GM18517 (cell line): ENCODE results near the gene TAGLN2.
"Not testable (repeated sequence)": the region's sequence is repeated elsewhere in the genome, so short reads cannot be mapped to it uniquely, and the experiment has no call there.

ENCODE experiments used
- ATAC-seq: cut with Tn5 transposase; IDR thresholded peaks from one replicate; pipeline ENCODE4 v1.9.1; 2021; ENCODE audit warnings: mild to moderate bottlenecking, moderate library complexity; ENCODE audit not compliant: unreplicated experiment

TAGLN2 gene

DNA sequence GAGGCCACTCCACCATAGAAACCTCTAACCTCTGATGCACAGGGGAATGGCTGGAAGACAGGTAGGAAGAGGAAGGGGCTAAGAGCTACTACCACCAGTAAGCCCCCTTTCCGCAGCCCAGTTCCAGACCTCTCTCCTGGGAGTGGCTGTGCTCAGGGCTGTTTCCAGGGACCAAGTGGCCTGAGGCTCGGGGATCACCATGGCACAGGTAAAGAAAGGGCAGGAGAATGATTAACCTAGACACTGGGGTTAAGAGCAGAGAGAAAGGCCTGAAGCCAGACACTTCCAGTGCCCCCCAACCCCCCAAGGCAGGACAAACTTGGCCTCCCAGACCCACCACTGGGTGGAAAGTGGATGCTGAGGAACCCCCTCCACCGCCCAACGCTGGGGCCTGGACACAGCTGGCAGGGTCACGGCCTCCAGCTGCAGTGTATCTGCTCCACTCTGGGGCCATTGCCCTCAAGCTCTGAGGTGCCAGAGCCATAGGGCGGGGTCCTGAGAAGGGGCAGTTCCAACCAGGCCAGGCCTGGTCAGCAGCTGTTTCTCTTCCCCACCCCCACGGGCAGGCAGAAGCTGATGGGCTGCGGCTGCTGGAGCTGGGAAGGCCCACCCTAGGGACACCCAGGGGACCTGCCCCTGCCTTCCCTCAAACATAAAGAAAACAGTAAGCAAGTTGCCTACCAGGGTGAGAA, 2.6 kb downstream of the TAGLN2 start:
- no peak for ATAC-seq

DNA sequence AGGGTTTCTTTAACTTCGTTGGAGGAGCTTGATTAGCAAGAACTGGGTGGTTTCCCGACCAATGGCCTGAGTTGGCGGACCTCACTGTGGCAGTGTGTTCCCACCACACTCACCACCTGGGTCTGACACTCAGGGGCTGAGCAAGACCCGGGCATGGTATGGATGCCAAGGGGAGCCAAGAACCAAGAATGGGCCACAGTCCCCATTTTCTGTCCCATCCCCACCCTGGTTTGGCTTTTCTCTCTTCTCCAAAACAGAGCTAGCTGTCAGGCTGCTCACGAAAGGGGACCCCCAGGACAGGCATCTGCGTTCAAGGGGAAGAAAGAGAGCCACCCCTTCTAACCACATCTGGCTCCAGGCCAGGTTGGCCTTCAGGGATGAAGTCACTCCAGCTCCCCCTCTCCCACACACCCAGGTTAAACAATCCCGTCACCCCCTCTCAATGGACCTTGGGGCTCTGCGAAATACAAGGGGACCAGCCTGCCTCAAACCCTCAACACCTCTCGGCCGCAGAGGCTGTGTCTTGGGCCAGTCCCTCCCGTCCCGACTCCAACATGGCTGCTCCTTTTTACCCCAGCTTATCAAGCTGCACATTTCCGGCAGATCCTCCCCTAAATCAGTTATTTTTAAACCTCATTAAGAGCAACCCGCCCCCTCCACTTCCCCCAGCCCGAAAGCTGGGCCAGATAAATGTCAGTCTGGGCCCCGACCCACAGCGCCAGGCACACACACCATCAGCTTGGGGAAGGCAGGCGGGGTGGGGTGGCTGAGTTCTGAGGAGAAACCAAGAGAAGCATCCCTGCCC, 3.4 kb downstream of the TAGLN2 start:
- no peak for ATAC-seq

GRCh38 chr1:159921251-159921650, 4.1 kb downstream of the TAGLN2 start:
- ATAC-seq: peak; percentile 43

DNA sequence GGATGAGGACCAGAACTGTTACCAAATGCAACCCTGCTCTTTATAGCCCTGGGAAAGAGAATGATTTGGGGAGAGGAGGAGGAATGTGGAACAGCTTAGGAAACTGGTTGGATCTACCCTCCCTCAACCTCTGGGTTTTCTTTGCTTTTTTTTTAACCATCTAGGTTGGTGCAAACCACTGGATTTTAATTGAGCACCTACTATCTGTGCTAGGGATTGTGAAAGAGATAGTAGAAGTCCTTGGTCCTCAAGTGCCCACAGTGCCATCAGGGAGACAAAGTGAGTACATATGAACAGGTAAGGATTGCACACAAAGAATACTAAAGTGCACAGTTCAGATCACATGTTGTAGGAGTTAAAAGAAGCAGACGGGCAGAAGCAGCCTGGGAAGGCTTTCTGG, 4.7 kb downstream of the TAGLN2 start:
- ATAC-seq: no peak

DNA sequence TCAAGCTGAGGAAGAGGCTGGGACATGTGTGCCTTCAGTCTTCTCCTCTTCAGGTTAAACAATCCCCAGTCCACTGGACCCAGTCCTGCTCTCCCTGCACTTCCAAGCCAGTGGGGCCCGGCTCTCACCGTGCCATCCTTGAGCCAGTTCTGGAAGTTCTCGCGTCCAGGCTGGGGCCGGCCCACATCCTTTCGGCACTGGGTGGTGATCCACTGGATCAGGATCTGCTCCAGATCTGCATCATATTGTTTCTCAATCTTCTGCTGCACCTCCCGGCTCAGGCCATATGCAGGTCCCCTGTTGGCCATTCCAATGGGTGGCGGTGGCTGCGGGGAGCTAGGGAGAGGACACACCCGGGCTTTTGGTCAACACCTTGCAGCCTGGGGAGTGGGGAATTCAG, 5.1 kb downstream of the TAGLN2 start:
- no peak for ATAC-seq

DNA sequence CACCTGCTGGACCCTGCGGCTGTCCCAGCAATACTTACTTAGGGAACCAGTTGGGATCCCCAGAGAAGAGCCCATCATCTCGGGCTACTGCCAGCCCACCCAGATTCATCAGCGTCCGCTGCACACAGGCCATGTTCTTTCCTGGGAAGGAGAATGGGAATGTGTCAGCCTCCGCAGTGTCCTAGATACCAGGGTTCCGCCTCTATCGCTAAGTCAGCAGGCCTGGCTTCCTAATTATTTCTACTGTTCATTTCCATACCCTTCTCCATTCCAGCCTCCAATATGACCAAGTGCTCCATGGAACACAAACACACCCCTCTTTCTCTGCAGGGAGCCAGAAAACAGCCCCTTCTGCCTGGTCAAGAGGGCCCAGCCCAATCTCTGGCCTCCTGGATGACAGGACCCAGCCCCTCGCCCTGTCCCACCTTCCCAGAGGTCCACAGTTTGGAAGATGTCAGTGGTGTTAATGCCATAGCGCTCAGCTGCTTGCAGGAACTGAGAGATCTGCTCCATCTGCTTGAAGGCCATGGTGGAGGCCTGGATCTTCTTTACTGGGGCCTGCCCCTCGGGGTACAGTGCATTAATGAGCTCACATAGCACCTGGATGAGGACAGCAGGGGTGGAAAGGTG, 6.0 kb downstream of the TAGLN2 start:
- no peak for ATAC-seq

DNA sequence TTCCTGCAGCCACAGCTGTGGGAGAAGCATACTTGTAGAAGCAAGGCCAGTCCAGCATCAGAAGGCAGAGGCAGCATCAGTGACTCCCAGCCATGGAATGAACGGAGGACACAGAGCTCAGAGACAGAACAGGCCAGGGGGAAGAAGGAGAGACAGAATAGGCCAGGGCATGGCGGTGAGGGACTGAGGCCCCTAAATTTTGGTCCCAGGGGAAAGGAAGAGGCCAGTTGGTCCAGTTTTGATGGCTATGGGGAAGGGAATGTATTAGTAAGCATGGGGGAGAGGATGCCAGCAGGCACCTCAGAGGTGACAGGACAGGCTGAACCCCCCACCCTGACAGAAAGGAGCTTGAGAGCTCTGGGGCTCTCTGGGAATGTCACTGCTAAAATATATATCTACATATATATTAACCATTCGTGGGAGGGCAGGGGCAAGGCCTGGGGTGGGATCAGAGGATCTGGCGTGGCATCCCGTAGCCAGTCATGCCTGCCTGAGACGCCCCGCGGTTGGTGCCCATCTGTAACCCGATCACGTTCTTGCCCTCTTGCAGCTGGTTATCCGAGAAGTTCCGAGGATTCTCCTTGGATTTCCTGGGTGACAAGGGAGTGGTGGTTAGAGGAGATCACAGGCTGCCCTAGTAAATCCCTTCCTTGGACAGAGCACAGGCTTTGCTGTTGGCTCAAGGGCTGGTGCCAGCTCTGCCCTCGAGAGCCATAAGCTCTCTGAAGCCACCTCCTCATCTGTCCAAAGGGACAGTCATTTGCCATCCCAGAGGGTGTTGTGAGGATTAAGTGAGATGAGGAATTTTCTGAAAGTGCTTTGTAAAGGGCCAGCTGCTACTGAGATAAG, 6.7 kb downstream of the TAGLN2 start:
- ATAC-seq: no peak

DNA sequence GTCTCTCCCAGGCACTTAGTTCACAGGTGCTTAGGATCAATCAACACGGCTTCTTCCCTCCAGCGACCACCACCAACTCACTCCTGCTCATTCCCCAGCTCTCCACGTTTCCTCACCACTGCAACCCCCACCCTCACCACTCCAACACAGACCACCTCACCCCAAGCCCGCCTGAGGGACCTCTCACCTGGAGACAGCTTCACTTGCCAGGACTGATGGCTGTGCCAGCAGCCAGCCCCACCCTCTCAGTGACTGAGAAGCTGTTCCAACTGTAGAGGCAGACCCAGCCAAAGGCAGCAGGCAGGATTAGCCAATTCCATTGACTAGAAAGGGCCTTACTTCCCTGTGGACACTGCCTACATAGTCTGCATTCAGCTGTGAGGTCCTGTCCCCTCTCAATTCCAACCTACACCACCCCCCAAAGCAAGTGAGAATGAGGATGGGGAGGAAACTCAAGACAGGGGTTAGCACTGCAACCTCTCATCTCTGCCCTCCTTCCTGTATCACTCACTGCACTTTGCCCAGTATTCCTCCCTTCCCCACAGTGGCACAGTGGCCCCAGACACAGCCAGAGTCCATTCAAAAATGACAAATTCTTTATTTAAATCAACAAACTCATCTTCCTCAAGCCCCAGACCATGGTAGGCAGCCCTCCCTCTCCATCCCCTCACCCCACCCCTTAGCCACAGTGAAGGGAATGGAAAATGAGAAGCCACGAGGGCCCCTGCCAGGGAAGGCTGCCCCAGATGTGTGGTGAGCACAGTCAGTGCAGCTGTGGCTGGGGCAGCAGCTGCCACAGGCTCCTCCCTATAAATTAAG, 7.6 kb downstream of the TAGLN2 start:
- ATAC-seq: no peak

- no peak for ATAC-seq
Observed at GRCh38 chr1:159916242-159917051, 8.9 kb downstream of the TAGLN2 start.

DNA sequence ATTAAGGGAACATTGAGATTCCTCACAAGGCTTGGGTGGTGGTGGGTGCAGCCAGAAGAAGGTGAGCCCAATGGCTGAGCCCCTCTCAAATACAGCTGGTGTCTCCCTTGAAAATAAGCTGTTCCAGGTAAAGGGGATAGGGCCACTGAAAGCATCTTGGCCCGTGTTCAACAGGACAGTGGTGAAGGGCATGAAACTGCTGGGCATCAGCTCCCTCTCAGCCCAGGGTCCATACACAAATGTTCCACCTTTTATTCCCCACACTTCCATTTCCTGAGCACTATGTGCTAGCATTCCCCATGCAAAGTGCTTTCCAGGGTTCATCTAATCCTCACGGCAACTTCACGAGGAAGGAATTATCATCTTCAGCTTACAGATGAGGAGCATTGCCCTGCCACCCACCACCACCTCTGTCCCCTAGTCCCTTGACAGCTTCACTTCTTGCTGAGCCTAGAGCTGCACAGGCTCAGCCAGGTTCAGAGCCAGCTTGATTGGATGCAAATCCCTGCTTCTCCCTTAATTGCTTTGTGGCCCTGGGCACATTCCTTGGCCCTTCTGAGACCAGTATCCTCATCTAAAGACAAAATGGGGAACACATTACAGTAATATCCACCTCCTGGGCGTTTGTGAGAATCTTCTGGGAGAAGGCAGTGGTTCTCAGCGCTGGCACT, 9.6 kb downstream of the TAGLN2 start:
- ATAC-seq: no peak

- ATAC-seq: no peak
Observed at GRCh38 chr1:159914252-159915018, 10.9 kb downstream of the TAGLN2 start.

GRCh38 chr1:159913451-159914192, 11.7 kb downstream of the TAGLN2 start:
- ATAC-seq: no peak

DNA sequence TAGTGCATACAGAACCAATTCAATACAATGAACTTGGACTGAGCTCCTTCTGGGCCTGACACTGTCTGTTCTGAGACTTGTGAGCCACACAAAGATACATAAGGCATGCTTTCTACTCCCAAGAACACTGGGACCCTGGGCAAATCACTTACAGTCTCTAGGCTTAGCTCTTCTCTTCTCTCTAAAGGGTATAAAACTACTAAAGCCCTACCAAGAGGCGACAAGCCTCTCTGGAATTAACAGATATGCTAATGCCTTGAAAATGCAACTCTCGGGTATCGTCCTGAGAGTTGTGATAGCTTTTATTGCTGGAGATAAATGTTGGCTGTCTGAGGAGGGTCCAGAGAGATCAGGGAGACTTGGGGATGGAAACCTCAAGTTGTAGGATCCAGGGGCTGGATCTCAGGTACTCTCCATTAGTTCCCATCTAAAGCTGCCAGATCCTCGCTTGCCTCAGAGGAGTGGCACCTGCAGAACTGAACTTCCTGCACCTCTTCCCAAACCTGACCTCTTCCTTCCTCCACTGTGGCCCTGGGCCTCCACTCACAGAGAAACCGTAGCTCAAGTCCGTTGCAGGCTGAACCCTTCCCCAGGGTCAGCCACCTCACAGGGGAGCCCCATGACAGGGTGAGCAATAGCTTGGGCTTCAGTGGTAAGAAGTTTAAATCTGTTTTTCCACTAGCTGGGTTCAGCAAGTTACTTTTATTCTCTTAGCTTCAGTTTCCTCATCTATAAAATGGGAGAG, 13.8 kb downstream of the TAGLN2 start:
- ATAC-seq: no peak

DNA sequence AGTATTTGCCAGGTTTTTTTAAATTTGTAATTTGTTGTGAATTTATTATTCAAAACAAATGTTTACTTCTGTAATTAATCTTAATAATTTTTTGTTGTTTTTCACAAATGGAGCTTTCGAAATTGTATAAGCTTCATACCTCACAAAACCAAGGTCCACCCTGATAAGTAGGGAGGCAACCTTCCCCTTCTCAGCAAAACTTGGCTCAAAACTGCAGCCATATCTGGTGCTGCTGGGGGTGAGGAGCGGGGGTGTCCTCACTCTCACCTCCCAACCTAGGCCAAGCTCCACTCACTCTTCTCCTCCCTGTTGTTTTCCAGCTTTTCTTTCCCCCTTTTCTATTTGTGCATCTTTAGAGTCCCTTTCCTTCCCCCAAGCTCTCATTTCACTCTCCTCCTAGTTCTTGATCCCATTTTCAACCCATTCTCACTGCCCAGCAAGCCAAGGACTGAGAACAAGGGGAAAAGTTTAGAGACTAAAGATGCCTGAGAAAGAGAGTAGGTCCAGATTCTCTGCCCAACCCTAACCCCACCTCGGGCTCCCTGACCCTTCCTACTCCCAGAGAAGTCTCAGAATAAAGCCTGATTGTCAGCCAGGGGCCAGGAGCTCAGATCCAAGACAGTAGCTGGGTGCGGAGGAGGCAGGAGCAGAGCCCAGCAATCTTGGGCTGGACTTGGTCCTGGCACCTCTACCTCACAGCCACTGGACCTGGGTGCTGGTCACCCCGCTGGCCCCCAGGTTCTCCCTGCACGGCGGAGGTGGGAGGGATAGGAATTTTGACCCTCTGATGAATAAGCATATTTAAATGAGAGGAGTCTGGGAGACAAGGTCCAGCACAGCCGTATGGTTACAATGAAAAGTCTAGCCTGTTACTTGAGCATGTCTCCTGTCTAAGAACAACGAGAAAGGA, 17.0 kb downstream of the TAGLN2 start:
- no peak for ATAC-seq

DNA sequence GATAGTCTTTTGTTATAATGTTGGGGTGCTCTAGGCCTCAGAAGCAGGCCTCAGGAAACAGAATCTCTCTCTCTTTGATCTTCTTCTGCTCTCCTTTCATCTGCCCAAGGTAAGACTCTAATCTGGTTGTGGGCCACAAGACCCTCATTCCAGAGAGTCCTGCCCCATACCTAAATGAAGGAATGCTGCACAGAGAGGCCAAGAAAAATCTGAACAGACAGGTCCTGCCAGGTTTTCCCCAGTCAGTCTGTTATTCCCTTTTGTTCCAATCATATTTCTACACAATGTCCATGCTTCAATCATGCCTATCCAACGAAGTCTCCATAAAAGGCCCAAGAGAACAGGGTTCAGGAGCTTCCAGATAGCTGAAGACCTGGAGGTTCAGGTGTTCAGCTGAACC, 18.3 kb downstream of the TAGLN2 start:
- ATAC-seq: no peak

- ATAC-seq: not testable (repeated sequence)
Observed at GRCh38 chr1:159904036-159904435, 21.3 kb downstream of the TAGLN2 start.
